ENCODE data around the gene ZNF792.
"Not testable (repeated sequence)": the region's sequence is repeated elsewhere in the genome, so short reads cannot be mapped to it uniquely, and the experiment has no call there.

Gene ZNF792

GRCh38 chr19:34994286-34994642 lies 30.2 kb upstream of the ZNF792 start:
- Mint-ChIP-seq H3K4me1 (ENCODE audit: low read depth in 2 of 2) (peaks cover 17 to 37% of the 10 kb centered on the region in 2 donors), H3K36me3 (ENCODE audit: insufficient read depth) (peaks cover 6% of the 10 kb centered on the region), H3K9me3 (no peaks in the 10 kb centered on the region), H3K4me3 (no peak overlapping the region), H3K27me3 (no peaks in the 10 kb centered on the region), H3K27ac (no peak overlapping the region)
- DNase-seq: no peak
- ATAC-seq (replicated peaks): no peak

- DNase-seq; H3K27ac Mint-ChIP-seq; H3K36me3 Mint-ChIP-seq (ENCODE audit: insufficient read depth); H3K9me3 Mint-ChIP-seq; H3K27me3 Mint-ChIP-seq: not testable (repeated sequence)
- H3K4me1 Mint-ChIP-seq (ENCODE audit: low read depth in 2 of 2): peaks cover 9 to 25% of the 10 kb centered on the region in 2 donors
- H3K4me3 Mint-ChIP-seq: peak overlapping the region in 1 of 2 donors; percentile 59
- peak; percentile 71 for ATAC-seq (replicated peaks)
Measured at GRCh38 chr19:34992582-34992981, 28.6 kb upstream of the ZNF792 start.

GRCh38 chr19:34991542-34992333 lies 27.7 kb upstream of the ZNF792 start:
- no peak overlapping the region for H3K27ac Mint-ChIP-seq
- peaks cover 3% of the 10 kb centered on the region for H3K36me3 Mint-ChIP-seq (ENCODE audit: insufficient read depth)
- peak overlapping the region in 1 of 2 donors; percentile 59 for H3K4me3 Mint-ChIP-seq
- ATAC-seq (replicated peaks) (no peak), DNase-seq (no peak)
- H3K9me3 Mint-ChIP-seq: no peaks in the 10 kb centered on the region
- H3K27me3 Mint-ChIP-seq: no peaks in the 10 kb centered on the region
- H3K4me1 Mint-ChIP-seq (ENCODE audit: low read depth in 2 of 2): peaks cover under 1 to 16% of the 10 kb centered on the region in 2 donors

GRCh38 chr19:34990578-34991192 lies 26.7 kb upstream of the ZNF792 start:
- H3K36me3 Mint-ChIP-seq (ENCODE audit: insufficient read depth): peaks cover 3% of the 10 kb centered on the region
- H3K4me3 Mint-ChIP-seq: no peak overlapping the region
- no peak for ATAC-seq (replicated peaks)
- H3K27ac Mint-ChIP-seq: no peak overlapping the region
- no peaks in the 10 kb centered on the region for H3K27me3 Mint-ChIP-seq
- peaks cover 3 to 16% of the 10 kb centered on the region in 2 donors for H3K4me1 Mint-ChIP-seq (ENCODE audit: low read depth in 2 of 2)
- H3K9me3 Mint-ChIP-seq: no peaks in the 10 kb centered on the region
- no peak for DNase-seq

DNA sequence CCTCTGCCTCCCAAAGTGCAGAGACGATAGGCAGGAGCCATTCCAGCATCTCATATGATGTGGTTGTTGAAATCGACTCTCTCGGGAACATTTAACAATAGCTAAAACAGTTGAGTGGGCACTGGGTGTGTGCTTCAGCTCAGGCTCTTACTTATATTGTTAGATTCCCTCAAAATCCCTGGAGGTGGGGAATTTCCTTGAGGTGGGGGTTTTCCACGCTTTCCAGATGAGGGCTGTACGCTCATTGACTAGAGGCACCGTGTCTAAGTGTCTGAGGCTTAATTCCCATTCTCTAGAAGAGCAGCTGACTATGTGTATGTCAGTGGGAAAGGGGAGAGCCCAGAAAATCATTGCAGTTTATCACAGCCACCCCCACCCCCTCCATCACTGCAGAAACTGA lies 25.3 kb upstream of the ZNF792 start:
- Mint-ChIP-seq H3K4me1 (ENCODE audit: low read depth in 2 of 2) (peaks cover 9 to 22% of the 10 kb centered on the region in 2 donors), H3K36me3 (ENCODE audit: insufficient read depth) (peaks cover 3% of the 10 kb centered on the region), H3K4me3 (no peak overlapping the region), H3K27ac (no peak overlapping the region), H3K9me3 (no peaks in the 10 kb centered on the region), H3K27me3 (no peaks in the 10 kb centered on the region)
- ATAC-seq (replicated peaks) (no peak), DNase-seq (no peak)

DNA sequence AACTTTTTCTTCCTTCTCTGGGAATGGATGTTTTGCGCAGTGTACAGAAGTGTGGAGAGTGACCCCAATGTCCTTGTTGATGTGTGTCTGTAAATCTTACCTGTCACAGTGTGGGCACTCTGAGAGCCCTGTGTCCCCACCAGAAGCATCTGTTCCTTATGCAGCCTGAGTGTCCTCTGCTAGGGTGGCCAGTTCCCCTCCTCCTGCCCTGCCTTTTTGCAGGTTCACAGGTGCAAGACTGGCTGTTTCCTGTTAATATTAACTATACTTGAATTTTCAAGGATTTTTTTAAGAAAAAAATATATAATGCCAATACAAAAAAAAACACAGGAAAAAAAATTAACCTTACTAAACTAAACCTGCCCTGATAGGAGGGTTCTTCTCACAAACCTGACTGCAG lies 24.1 kb upstream of the ZNF792 start:
- Mint-ChIP-seq H3K36me3 (ENCODE audit: insufficient read depth) (peaks cover 3% of the 10 kb centered on the region), H3K4me3 (no peak overlapping the region), H3K9me3 (no peaks in the 10 kb centered on the region), H3K27ac (peak overlapping the region in 1 of 2 donors; percentile 54), H3K4me1 (ENCODE audit: low read depth in 2 of 2) (peaks cover 9 to 14% of the 10 kb centered on the region in 2 donors), H3K27me3 (no peaks in the 10 kb centered on the region)
- ATAC-seq (replicated peaks): no peak
- DNase-seq: no peak

- ATAC-seq (replicated peaks) (peak; percentile 65), DNase-seq (no peak)
- H3K36me3 Mint-ChIP-seq (ENCODE audit: insufficient read depth): peaks cover 3% of the 10 kb centered on the region
- H3K27me3 Mint-ChIP-seq: no peaks in the 10 kb centered on the region
- peak overlapping the region; percentile 45 to 65 for H3K27ac Mint-ChIP-seq
- peak overlapping the region; percentile 25 to 44 for H3K4me3 Mint-ChIP-seq
- H3K9me3 Mint-ChIP-seq: no peaks in the 10 kb centered on the region
- H3K4me1 Mint-ChIP-seq (ENCODE audit: low read depth in 2 of 2): peaks cover 9% of the 10 kb centered on the region in 2 donors
Measured at GRCh38 chr19:34985249-34986022, 21.4 kb upstream of the ZNF792 start.

DNA sequence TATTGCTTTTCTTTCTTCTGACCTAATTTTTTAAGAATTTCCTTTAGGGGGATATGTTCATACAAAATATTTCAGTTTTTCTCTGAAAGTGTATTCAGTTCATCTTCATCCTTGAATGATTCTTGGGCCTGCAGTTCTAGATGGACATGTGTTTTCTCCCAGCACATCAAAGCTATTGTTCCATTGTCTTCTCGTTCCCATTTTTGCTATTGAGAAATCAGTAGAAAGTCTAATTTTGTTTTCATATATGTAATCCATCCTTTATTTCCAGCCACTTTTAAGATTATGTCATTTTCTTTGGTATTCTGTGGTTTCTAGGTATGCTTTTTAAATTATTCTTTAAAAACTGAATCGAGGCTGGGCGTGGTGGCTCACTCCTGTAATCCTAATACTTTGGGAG lies 20.3 kb upstream of the ZNF792 start:
- no peak for DNase-seq
- H3K27ac Mint-ChIP-seq: peak overlapping the region in 1 of 2 donors; percentile 5
- peaks cover 3% of the 10 kb centered on the region for H3K36me3 Mint-ChIP-seq (ENCODE audit: insufficient read depth)
- peaks cover 9% of the 10 kb centered on the region in 2 donors for H3K4me1 Mint-ChIP-seq (ENCODE audit: low read depth in 2 of 2)
- no peaks in the 10 kb centered on the region for H3K9me3 Mint-ChIP-seq
- H3K27me3 Mint-ChIP-seq: no peaks in the 10 kb centered on the region
- no peak overlapping the region for H3K4me3 Mint-ChIP-seq
- no peak for ATAC-seq (replicated peaks)

GRCh38 chr19:34983786-34984185 lies 19.8 kb upstream of the ZNF792 start:
- peaks cover 9% of the 10 kb centered on the region in 2 donors for H3K4me1 Mint-ChIP-seq (ENCODE audit: low read depth in 2 of 2)
- no peaks in the 10 kb centered on the region for H3K9me3 Mint-ChIP-seq
- H3K27me3 Mint-ChIP-seq: no peaks in the 10 kb centered on the region
- H3K27ac Mint-ChIP-seq: peak overlapping the region in 1 of 2 donors; percentile 5
- H3K4me3 Mint-ChIP-seq: no peak overlapping the region
- H3K36me3 Mint-ChIP-seq (ENCODE audit: insufficient read depth): no peaks in the 10 kb centered on the region
- DNase-seq (no peak), ATAC-seq (replicated peaks) (no peak)

DNA sequence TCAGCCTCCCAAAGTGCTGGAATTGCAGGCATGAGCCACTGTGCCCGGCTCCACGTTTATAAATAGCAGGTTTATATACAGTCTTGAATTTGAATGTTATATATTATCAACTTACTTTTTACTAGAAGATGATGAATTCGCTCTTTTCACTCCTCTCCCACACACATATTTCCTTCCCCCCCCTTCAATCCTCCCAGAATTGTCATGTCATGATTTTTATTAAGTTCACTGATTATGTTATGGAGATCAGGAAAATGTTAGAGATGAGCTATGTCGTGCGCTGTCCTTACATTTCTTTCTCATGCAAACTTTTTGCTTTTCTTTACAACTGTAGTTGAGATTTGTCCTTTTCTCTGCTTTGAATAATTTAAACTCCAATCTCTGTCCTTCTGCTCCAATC lies 18.2 kb upstream of the ZNF792 start:
- H3K9me3 Mint-ChIP-seq: no peaks in the 10 kb centered on the region
- H3K4me1 Mint-ChIP-seq (ENCODE audit: low read depth in 2 of 2): peaks cover 9% of the 10 kb centered on the region in 2 donors
- H3K27ac Mint-ChIP-seq: no peak overlapping the region
- ATAC-seq (replicated peaks) (no peak), DNase-seq (no peak)
- no peaks in the 10 kb centered on the region for H3K36me3 Mint-ChIP-seq (ENCODE audit: insufficient read depth)
- H3K27me3 Mint-ChIP-seq: no peaks in the 10 kb centered on the region
- H3K4me3 Mint-ChIP-seq: no peak overlapping the region

DNA sequence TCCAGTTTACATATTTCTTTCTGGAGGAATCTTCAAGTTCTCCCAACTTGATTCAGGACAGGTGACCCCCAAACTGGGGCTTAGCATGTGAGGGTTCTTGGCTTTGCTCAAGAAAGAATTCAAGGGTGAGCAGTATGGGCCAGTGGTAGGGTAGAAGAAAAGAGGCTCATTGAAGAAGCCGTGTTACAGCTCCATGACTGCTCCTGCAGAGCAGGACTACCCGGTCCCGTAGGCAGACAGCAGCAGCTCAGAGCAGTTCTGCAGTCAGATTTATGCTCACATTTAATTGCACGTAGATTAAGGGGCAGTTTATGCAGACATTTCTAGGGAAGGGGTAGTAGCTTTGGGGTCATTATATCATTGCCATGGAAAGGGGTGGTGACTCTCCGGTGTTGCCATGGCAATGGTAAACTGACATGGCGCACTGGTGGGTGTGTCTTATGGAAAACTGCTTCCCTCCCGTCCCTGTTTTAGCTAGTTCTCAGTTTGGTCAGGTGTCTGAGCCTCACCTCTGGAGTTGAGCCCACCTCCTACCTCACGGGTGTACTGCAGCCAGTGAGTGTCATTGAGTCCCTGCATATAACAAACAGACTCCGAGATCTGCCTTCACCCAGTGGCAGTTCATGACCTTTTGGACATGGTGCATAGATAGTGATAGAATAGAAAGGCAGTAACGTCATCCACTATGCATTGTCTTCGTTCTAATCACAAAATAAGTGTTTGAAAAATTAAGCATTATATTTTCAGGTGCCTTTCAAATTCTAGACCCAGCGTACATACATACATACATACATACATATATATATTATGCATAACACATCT lies 16.0 kb upstream of the ZNF792 start:
- DNase-seq (no peak), ATAC-seq (replicated peaks) (no peak)
- Mint-ChIP-seq H3K27ac (no peak overlapping the region), H3K27me3 (no peaks in the 10 kb centered on the region), H3K4me1 (ENCODE audit: low read depth in 2 of 2) (peaks cover 0 to under 1% of the 10 kb centered on the region in 2 donors), H3K9me3 (no peaks in the 10 kb centered on the region), H3K4me3 (no peak overlapping the region), H3K36me3 (ENCODE audit: insufficient read depth) (no peaks in the 10 kb centered on the region)

- ATAC-seq (replicated peaks): no peak
- Mint-ChIP-seq H3K4me1 (ENCODE audit: low read depth in 2 of 2) (peaks cover 9 to 10% of the 10 kb centered on the region in 2 donors), H3K27ac (no peak overlapping the region), H3K36me3 (ENCODE audit: insufficient read depth) (peaks cover 11% of the 10 kb centered on the region), H3K9me3 (no peaks in the 10 kb centered on the region), H3K27me3 (no peaks in the 10 kb centered on the region), H3K4me3 (no peak overlapping the region)
- no peak for DNase-seq
Measured at GRCh38 chr19:34976611-34977010, 12.6 kb upstream of the ZNF792 start.

GRCh38 chr19:34975056-34975455 lies 11.0 kb upstream of the ZNF792 start:
- Mint-ChIP-seq H3K9me3 (no peaks in the 10 kb centered on the region), H3K27me3 (no peaks in the 10 kb centered on the region), H3K4me3 (no peak overlapping the region), H3K27ac (no peak overlapping the region), H3K36me3 (ENCODE audit: insufficient read depth) (peaks cover 11% of the 10 kb centered on the region), H3K4me1 (ENCODE audit: low read depth in 2 of 2) (peaks cover 9 to 10% of the 10 kb centered on the region in 2 donors)
- DNase-seq: no peak
- no peak for ATAC-seq (replicated peaks)

All from effector memory CD8-positive, alpha-beta T cell (primary cell).